ENCODE measurements around the gene MMD.

MMD gene

DNA sequence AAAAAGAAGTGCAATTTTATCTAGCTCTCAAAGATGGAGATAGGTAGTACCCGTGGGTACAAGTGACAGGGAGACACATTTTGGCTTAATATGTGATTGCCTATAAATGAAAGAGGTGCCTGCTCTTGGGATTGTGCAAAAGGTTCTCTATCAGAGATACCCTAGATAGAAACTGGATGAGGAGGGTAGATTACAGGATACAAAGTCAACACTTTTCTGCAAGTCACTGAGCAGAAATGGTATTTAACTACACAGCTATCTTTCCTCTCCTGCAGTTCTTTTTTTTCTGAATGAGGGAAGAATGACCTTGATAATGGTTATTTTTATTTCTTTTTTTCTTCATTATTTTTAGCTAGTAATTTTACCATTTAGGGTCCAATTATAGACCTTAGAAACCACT, 67.6 kb downstream of the MMD start:
- Histone ChIP-seq H3K4me2 (ENCODE audit: low read length) (no peak overlapping the region), H3K14ac (ENCODE audit: low read length) (no peak overlapping the region), H3K79me2 (ENCODE audit: control insufficient read depth, insufficient read depth, low read length, poor library complexity) (no peaks in the 10 kb centered on the region), H2AFZ (ENCODE audit: insufficient read depth, low read length, poor library complexity) (no peak overlapping the region), H3K18ac (ENCODE audit: low read length) (no peak overlapping the region), H4K12ac (ENCODE audit: low read depth, low read length) (no peak overlapping the region), H3K27me3 (ENCODE audit: insufficient read depth, low read length) (no peaks in the 10 kb centered on the region), H3K79me1 (ENCODE audit: low read length) (no peaks in the 10 kb centered on the region), H2AK5ac (ENCODE audit: low read length) (no peak overlapping the region), H3K36me3 (ENCODE audit: control insufficient read depth in 1 of 2, insufficient read depth in 2 of 2, low read length in 2 of 2) (no peaks in the 10 kb centered on the region), H3K4ac (ENCODE audit: low read depth, low read length) (no peak overlapping the region), H2BK5ac (ENCODE audit: low read depth, low read length, poor library complexity) (no peak overlapping the region), H3K9me3 (ENCODE audit: insufficient read depth, low read depth, low read length) (no peaks in the 10 kb centered on the region), H2BK12ac (ENCODE audit: low read length) (no peak overlapping the region), H3K27ac (ENCODE audit: low read depth, low read length) (no peak overlapping the region), H3K4me1 (ENCODE audit: control insufficient read depth in 1 of 2, insufficient read depth in 2 of 2, low read length in 2 of 2) (no peaks in the 10 kb centered on the region), H4K91ac (ENCODE audit: low read depth, low read length) (no peak overlapping the region), H3K9ac (ENCODE audit: low read length) (no peak overlapping the region), H3K23ac (ENCODE audit: low read length) (no peak overlapping the region), H2BK120ac (ENCODE audit: insufficient read depth, low read length, poor library complexity) (no peak overlapping the region), H4K8ac (ENCODE audit: low read depth, low read length) (no peak overlapping the region), H3K4me3 (ENCODE audit: low read depth, low read length) (no peak overlapping the region)
- WGBS (ENCODE audit: extremely low coverage, insufficient coverage, insufficient read length), result no CpG with 5 or more reads among the region's 1 CpG
- DNase-seq, result no peak

GRCh38 chr17:55351226-55351625, 70.4 kb downstream of the MMD start:
- no peak overlapping the region for H2BK120ac ChIP-seq (ENCODE audit: insufficient read depth, low read length, poor library complexity)
- no peak overlapping the region for H3K4me3 ChIP-seq (ENCODE audit: low read depth, low read length)
- no peak overlapping the region for H2AFZ ChIP-seq (ENCODE audit: insufficient read depth, low read length, poor library complexity)
- WGBS (ENCODE audit: extremely low coverage, insufficient coverage, insufficient read length), result no CpG with 5 or more reads among the region's 1 CpG
- H2BK5ac ChIP-seq (ENCODE audit: low read depth, low read length, poor library complexity), result no peak overlapping the region
- no peak overlapping the region for H4K12ac ChIP-seq (ENCODE audit: low read depth, low read length)
- H3K9ac ChIP-seq (ENCODE audit: low read length), result no peak overlapping the region
- no peak overlapping the region for H3K23ac ChIP-seq (ENCODE audit: low read length)
- no peak overlapping the region for H2BK12ac ChIP-seq (ENCODE audit: low read length)
- H3K79me2 ChIP-seq (ENCODE audit: control insufficient read depth, insufficient read depth, low read length, poor library complexity), result no peaks in the 10 kb centered on the region
- no peak for DNase-seq
- H3K27ac ChIP-seq (ENCODE audit: low read depth, low read length), result no peak overlapping the region
- H3K14ac ChIP-seq (ENCODE audit: low read length), result no peak overlapping the region
- H3K27me3 ChIP-seq (ENCODE audit: insufficient read depth, low read length), result no peaks in the 10 kb centered on the region
- no peak overlapping the region for H2AK5ac ChIP-seq (ENCODE audit: low read length)
- no peaks in the 10 kb centered on the region for H3K4me1 ChIP-seq (ENCODE audit: control insufficient read depth in 1 of 2, insufficient read depth in 2 of 2, low read length in 2 of 2)
- no peaks in the 10 kb centered on the region for H3K36me3 ChIP-seq (ENCODE audit: control insufficient read depth in 1 of 2, insufficient read depth in 2 of 2, low read length in 2 of 2)
- no peak overlapping the region for H4K8ac ChIP-seq (ENCODE audit: low read depth, low read length)
- no peak overlapping the region for H3K4me2 ChIP-seq (ENCODE audit: low read length)
- no peak overlapping the region for H4K91ac ChIP-seq (ENCODE audit: low read depth, low read length)
- no peaks in the 10 kb centered on the region for H3K79me1 ChIP-seq (ENCODE audit: low read length)
- H3K4ac ChIP-seq (ENCODE audit: low read depth, low read length), result no peak overlapping the region
- no peaks in the 10 kb centered on the region for H3K9me3 ChIP-seq (ENCODE audit: insufficient read depth, low read depth, low read length)
- H3K18ac ChIP-seq (ENCODE audit: low read length), result no peak overlapping the region

- Histone ChIP-seq H4K91ac (ENCODE audit: low read depth, low read length) (no peak overlapping the region), H4K12ac (ENCODE audit: low read depth, low read length) (no peak overlapping the region), H3K27me3 (ENCODE audit: insufficient read depth, low read length) (no peaks in the 10 kb centered on the region), H3K4me2 (ENCODE audit: low read length) (no peak overlapping the region), H2BK120ac (ENCODE audit: insufficient read depth, low read length, poor library complexity) (no peak overlapping the region), H2AFZ (ENCODE audit: insufficient read depth, low read length, poor library complexity) (no peak overlapping the region), H3K27ac (ENCODE audit: low read depth, low read length) (no peak overlapping the region), H3K23ac (ENCODE audit: low read length) (no peak overlapping the region), H3K79me2 (ENCODE audit: control insufficient read depth, insufficient read depth, low read length, poor library complexity) (no peaks in the 10 kb centered on the region), H4K8ac (ENCODE audit: low read depth, low read length) (no peak overlapping the region), H3K9ac (ENCODE audit: low read length) (no peak overlapping the region), H3K14ac (ENCODE audit: low read length) (no peak overlapping the region), H3K4me1 (ENCODE audit: control insufficient read depth in 1 of 2, insufficient read depth in 2 of 2, low read length in 2 of 2) (no peaks in the 10 kb centered on the region), H3K9me3 (ENCODE audit: insufficient read depth, low read depth, low read length) (no peaks in the 10 kb centered on the region), H3K18ac (ENCODE audit: low read length) (no peak overlapping the region), H2BK12ac (ENCODE audit: low read length) (no peak overlapping the region), H3K79me1 (ENCODE audit: low read length) (no peaks in the 10 kb centered on the region), H3K4ac (ENCODE audit: low read depth, low read length) (no peak overlapping the region), H2AK5ac (ENCODE audit: low read length) (no peak overlapping the region), H3K4me3 (ENCODE audit: low read depth, low read length) (no peak overlapping the region), H3K36me3 (ENCODE audit: control insufficient read depth in 1 of 2, insufficient read depth in 2 of 2, low read length in 2 of 2) (no peaks in the 10 kb centered on the region), H2BK5ac (ENCODE audit: low read depth, low read length, poor library complexity) (no peak overlapping the region)
- DNase-seq, result no peak
- WGBS (ENCODE audit: extremely low coverage, insufficient coverage, insufficient read length), result no CpG with 5 or more reads among the region's 2 CpGs
Observed at GRCh38 chr17:55350825-55351205, 70.8 kb downstream of the MMD start.

DNA sequence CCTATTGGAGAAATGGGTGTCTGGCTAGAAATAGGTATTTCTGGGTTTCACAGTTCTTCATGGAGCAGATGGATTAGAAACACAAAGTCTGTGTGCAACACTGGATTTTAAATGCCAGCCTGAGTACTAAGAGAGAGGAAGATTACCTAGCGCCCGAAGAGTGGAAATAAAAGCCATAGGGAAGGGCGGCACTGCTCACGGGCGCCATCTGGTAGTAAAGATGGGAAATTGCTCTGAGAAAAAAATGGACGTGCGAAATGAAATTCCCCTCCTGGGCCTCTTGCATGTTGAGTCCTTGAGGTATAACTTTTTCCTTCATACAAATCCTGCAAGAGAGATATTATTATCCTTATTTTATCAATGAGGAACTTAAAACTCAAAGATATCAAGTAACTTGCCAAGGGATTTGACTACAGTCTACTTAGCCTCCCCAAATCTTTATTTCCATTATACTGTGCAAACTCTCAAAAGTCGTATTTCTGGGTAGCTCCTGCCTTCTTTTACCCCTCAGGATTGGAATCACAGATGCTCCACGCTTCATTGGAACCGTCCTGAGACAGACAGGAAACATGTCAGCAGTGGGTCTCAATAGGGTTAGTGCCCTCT, 72.8 kb downstream of the MMD start:
- no peak overlapping the region for H4K12ac ChIP-seq (ENCODE audit: low read depth, low read length)
- H3K9me3 ChIP-seq (ENCODE audit: insufficient read depth, low read depth, low read length), result no peaks in the 10 kb centered on the region
- H3K36me3 ChIP-seq (ENCODE audit: control insufficient read depth in 1 of 2, insufficient read depth in 2 of 2, low read length in 2 of 2), result no peaks in the 10 kb centered on the region
- no peak overlapping the region for H3K4ac ChIP-seq (ENCODE audit: low read depth, low read length)
- H4K91ac ChIP-seq (ENCODE audit: low read depth, low read length), result no peak overlapping the region
- peaks cover 0 to 7% of the 10 kb centered on the region in 2 experiments for H3K4me1 ChIP-seq (ENCODE audit: control insufficient read depth in 1 of 2, insufficient read depth in 2 of 2, low read length in 2 of 2)
- H3K4me2 ChIP-seq (ENCODE audit: low read length), result no peak overlapping the region
- H3K79me2 ChIP-seq (ENCODE audit: control insufficient read depth, insufficient read depth, low read length, poor library complexity), result no peaks in the 10 kb centered on the region
- no peak overlapping the region for H2AK5ac ChIP-seq (ENCODE audit: low read length)
- H3K23ac ChIP-seq (ENCODE audit: low read length), result no peak overlapping the region
- peak; percentile 22 to 74 for DNase-seq
- no peak overlapping the region for H3K18ac ChIP-seq (ENCODE audit: low read length)
- no peak overlapping the region for H3K27ac ChIP-seq (ENCODE audit: low read depth, low read length)
- no peak overlapping the region for H3K4me3 ChIP-seq (ENCODE audit: low read depth, low read length)
- H2BK12ac ChIP-seq (ENCODE audit: low read length), result no peak overlapping the region
- no peaks in the 10 kb centered on the region for H3K27me3 ChIP-seq (ENCODE audit: insufficient read depth, low read length)
- no peak overlapping the region for H4K8ac ChIP-seq (ENCODE audit: low read depth, low read length)
- H2BK5ac ChIP-seq (ENCODE audit: low read depth, low read length, poor library complexity), result no peak overlapping the region
- H3K79me1 ChIP-seq (ENCODE audit: low read length), result no peaks in the 10 kb centered on the region
- H2BK120ac ChIP-seq (ENCODE audit: insufficient read depth, low read length, poor library complexity), result no peak overlapping the region
- WGBS (ENCODE audit: extremely low coverage, insufficient coverage, insufficient read length), result no CpG with 5 or more reads among the region's 10 CpGs
- H2AFZ ChIP-seq (ENCODE audit: insufficient read depth, low read length, poor library complexity), result no peak overlapping the region
- no peak overlapping the region for H3K14ac ChIP-seq (ENCODE audit: low read length)
- H3K9ac ChIP-seq (ENCODE audit: low read length), result no peak overlapping the region
